Stimulated activated naive CD8-positive, alpha-beta T cell treated with anti-CD3 and anti-CD28 coated beads, Interleukin-15, amount 100 ng/mL, for 72 hours (primary cell): ENCODE results near the gene SALL3.

Experiments used
- ATAC-seq: fragments of 150-1000 bp; cut with Tn5 transposase; 2 replicates; pipeline ENCODE4 v1.10.0; 2021; ENCODE audit warnings: mild to moderate bottlenecking, moderate library complexity
- DNase-seq, 2 donors: peaks; one replicate each; pipeline ENCODE4 v3.0.0; 2021 to 2022
- H3K27ac Mint-ChIP-seq, 2 donors: one replicate each; pipeline ENCODE4 v1.8.0; 2022; ENCODE audit warnings: mild to moderate bottlenecking in 2 of 2, mixed read lengths in 2 of 2, moderate library complexity in 2 of 2
- H3K27me3 Mint-ChIP-seq: one replicate; pipeline ENCODE4 v1.8.0; 2022; ENCODE audit warnings: mixed read lengths
- H3K4me1 Mint-ChIP-seq: one replicate; pipeline ENCODE4 v1.8.0; 2022; ENCODE audit warnings: mild to moderate bottlenecking, mixed read lengths
- H3K4me3 Mint-ChIP-seq, 2 donors: one replicate each; pipeline ENCODE4 v1.8.0; 2022; ENCODE audit warnings: mild to moderate bottlenecking in 2 of 2, mixed read lengths in 2 of 2, moderate library complexity in 1 of 2
- H3K9me3 Mint-ChIP-seq, 2 donors: one replicate each; pipeline ENCODE4 v1.8.0; 2022; ENCODE audit warnings: mixed read lengths in 2 of 2

The SALL3 gene

DNA sequence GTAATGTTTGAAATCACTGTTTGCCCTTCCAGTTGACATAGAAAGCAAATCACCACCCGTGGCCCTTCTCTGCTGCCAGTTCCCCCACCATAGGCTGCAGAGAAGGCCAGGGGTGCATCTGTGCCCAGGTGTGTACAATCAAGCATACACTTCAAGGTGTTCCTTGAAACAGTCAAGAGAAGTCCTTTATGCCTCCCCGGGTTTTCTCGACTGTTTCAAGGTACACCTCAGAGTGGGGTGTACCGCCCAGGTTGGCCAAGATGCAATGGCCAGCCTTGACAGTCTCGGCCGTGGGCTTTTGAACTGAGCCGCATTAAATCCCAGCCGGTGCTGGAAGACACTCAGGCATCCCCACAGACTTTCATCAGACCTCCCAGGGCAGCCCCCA lies 68.6 kb downstream of the SALL3 start:
- no peak for ATAC-seq
- Mint-ChIP-seq H3K4me3 (no peak overlapping the region), H3K4me1 (no peaks in the 10 kb centered on the region), H3K9me3 (no peaks in the 10 kb centered on the region), H3K27me3 (peaks cover 25% of the 10 kb centered on the region), H3K27ac (peak overlapping the region in 1 of 2 donors; percentile 19)
- no peak for DNase-seq

DNA sequence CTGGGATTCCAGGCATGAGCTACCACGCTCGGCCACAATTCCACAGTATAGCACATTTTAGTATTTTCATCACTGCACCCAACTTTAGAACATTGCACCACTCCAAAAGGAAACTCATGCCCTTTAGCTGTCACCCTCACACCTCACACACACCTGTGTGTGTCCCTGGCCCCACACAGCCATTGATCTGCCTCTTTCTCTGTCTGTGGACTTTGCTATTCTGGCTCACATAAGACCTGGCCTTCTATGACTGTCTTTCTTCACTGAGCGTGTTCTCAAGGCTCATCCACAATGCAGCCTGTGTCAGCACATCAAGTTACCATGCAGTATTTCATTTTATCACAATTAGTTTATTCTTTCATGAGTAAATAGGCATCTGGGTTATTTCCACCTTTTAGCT lies 69.9 kb downstream of the SALL3 start:
- Mint-ChIP-seq H3K27me3 (peaks cover 33% of the 10 kb centered on the region), H3K9me3 (no peaks in the 10 kb centered on the region), H3K27ac (no peak overlapping the region), H3K4me3 (no peak overlapping the region), H3K4me1 (no peaks in the 10 kb centered on the region)
- no peak for ATAC-seq
- DNase-seq, result no peak
